ENCODE results near the gene SSTR5.

GRCh38 chr16:1081734-1082265 lies 9.3 kb downstream of the SSTR5 start:
- TF ChIP-seq CTCF (IDR thresholded peaks at IDR 0.05; ENCODE audit: borderline replicate concordance, extremely low read depth, low read length, poor library complexity, severe bottlenecking) (no peak), EZH2 (IDR thresholded peaks at IDR 0.05; ENCODE audit: borderline replicate concordance, low read depth, low read length, severe bottlenecking) (no peak)

Data from DND-41 (cell line).